Activated CD4-positive, alpha-beta T cell treated with anti-CD3 and anti-CD28 coated beads for 36 hours (primary cell): ENCODE measurements around the gene RBL1. TPM values are rescaled to one million over a fixed set of nuclear protein-coding genes. Genes with fewer than 3 reads are reported as not detected.
"Not testable (repeated sequence)": the region's sequence is repeated elsewhere in the genome, so short reads cannot be mapped to it uniquely, and the experiment has no call there.

Experiments used
- ATAC-seq: fragments of 200-7000 bp; cut with Tn5 transposase; one replicate; pipeline ENCODE4 v1.10.0; 2021; ENCODE audit warnings: mild to moderate bottlenecking, moderate library complexity
- CTCF ChIA-PET: fragments of 350-600 bp; sonication (Branson Sonifier 250); formaldehyde crosslinking; loops from one replicate; lab custom pipeline; 2021; ENCODE audit warnings: antibody characterized with exemption; lab: Charles Lee
- POLR2A ChIA-PET: fragments of 350-600 bp; sonication (Branson Sonifier 250); formaldehyde crosslinking; loops from one replicate; lab custom pipeline; 2021; ENCODE audit warnings: antibody characterized with exemption, inconsistent platforms; lab: Charles Lee
- DNase-seq: peaks from one replicate; pipeline ENCODE4 v3.0.0-alpha.2; 2020
- H3K27ac Mint-ChIP-seq: one replicate; pipeline ENCODE4 v1.8.0; 2021; ENCODE audit warnings: mixed read lengths
- H3K27me3 Mint-ChIP-seq: one replicate; pipeline ENCODE4 v1.8.0; 2021; ENCODE audit warnings: mixed read lengths
- H3K36me3 Mint-ChIP-seq: one replicate; pipeline ENCODE4 v1.8.0; 2021; ENCODE audit warnings: low read depth, mixed read lengths
- H3K4me1 Mint-ChIP-seq: one replicate; pipeline ENCODE4 v1.8.0; 2021; ENCODE audit warnings: mixed read lengths
- H3K4me3 Mint-ChIP-seq: one replicate; pipeline ENCODE4 v1.8.0; 2021; ENCODE audit warnings: mild to moderate bottlenecking, moderate library complexity, mixed read lengths
- H3K9me3 Mint-ChIP-seq: one replicate; pipeline ENCODE4 v1.8.0; 2021; ENCODE audit warnings: low read depth, mixed read lengths
- intact Hi-C, 2 experiments: fragments of 100-400 bp; cut with DNase I in 1 of 2; cut with micrococcal nuclease in 1 of 2; formaldehyde crosslinking; loops; one replicate each; pipeline versions ENCODE4 v1.14.2 to v1.15.1; 2022 to 2024; cut with DNase I, micrococcal nuclease
- total RNA-seq, 2 experiments: library from RNA; stranded (reverse); gene quantifications; one replicate each; pipeline ENCODE4 v1.2.3, GENCODE V29; 2021

RBL1 gene
- total RNA-seq, 2 experiments from 2014 or later = 39.5 to 43.2 TPM

GRCh38 chr20:37072293-37073196 is 23.3 kb downstream of the RBL1 start:
- DNase-seq (no peak), ATAC-seq (no peak)
- H3K36me3 Mint-ChIP-seq = peaks cover 35% of the 10 kb centered on the region
- H3K4me3 Mint-ChIP-seq = no peak overlapping the region
- ChIA-PET CTCF (interaction anchor here (1.0 to 1.3 kb wide), 3 partner anchors 23 to 123 kb away, joined by 3 read pairs; no protein-coding TSS in a partner anchor), POLR2A (no interaction called here)
- H3K4me1 Mint-ChIP-seq = peaks cover 34% of the 10 kb centered on the region
- peak overlapping the region; percentile 6 for H3K27ac Mint-ChIP-seq
- no peaks in the 10 kb centered on the region for H3K9me3 Mint-ChIP-seq
- intact Hi-C loops = no loop called here
- no peaks in the 10 kb centered on the region for H3K27me3 Mint-ChIP-seq

- CTCF ChIA-PET = interaction anchor here (1.0 to 1.3 kb wide), 2 partner anchors 28 to 124 kb away, joined by 3 read pairs; no protein-coding TSS in a partner anchor
- peaks cover 37% of the 10 kb centered on the region for H3K36me3 Mint-ChIP-seq
- intact Hi-C loops = no loop called here
These were observed 24.3 kb downstream of the RBL1 start for GRCh38 chr20:37071481-37071911.

GRCh38 chr20:37069563-37069962 is 26.2 kb downstream of the RBL1 start:
- Mint-ChIP-seq H3K4me1 (peaks cover 31% of the 10 kb centered on the region), H3K36me3 (peaks cover 39% of the 10 kb centered on the region)
- H3K27me3 Mint-ChIP-seq, CTCF ChIA-PET, H3K9me3 Mint-ChIP-seq, ATAC-seq, H3K27ac Mint-ChIP-seq, intact Hi-C loops, DNase-seq, H3K4me3 Mint-ChIP-seq, POLR2A ChIA-PET: not testable (repeated sequence)

More at GRCh38 chr20:37071481-37071911, 24.3 kb downstream of the RBL1 start:
- H3K27ac Mint-ChIP-seq = peak overlapping the region; percentile 49
- POLR2A ChIA-PET = interaction anchor here (1.2 kb wide), 1 partner anchor 12 kb away, joined by 4 read pairs; no protein-coding TSS in a partner anchor
- H3K4me3 Mint-ChIP-seq = peak overlapping the region; percentile 12
- ATAC-seq (peak; percentile 93), DNase-seq (peak; percentile 52)
- no peaks in the 10 kb centered on the region for H3K9me3 Mint-ChIP-seq
- peaks cover 32% of the 10 kb centered on the region for H3K4me1 Mint-ChIP-seq
- H3K27me3 Mint-ChIP-seq = no peaks in the 10 kb centered on the region

- DNase-seq (no peak), ATAC-seq (no peak)
- peak overlapping the region; percentile 10 for H3K27ac Mint-ChIP-seq
- H3K4me3 Mint-ChIP-seq = no peak overlapping the region
- POLR2A ChIA-PET = no interaction called here
- CTCF ChIA-PET = no interaction called here
- H3K36me3 Mint-ChIP-seq = peaks cover 36% of the 10 kb centered on the region
- H3K4me1 Mint-ChIP-seq = peaks cover 5% of the 10 kb centered on the region
- no peaks in the 10 kb centered on the region for H3K9me3 Mint-ChIP-seq
- intact Hi-C loops = no loop called here
- no peaks in the 10 kb centered on the region for H3K27me3 Mint-ChIP-seq
These were observed 29.6 kb downstream of the RBL1 start for GRCh38 chr20:37066168-37066567.

GRCh38 chr20:37055276-37055675 is 40.5 kb downstream of the RBL1 start:
- ATAC-seq = no peak
- DNase-seq = no peak
- POLR2A ChIA-PET = no interaction called here
- Mint-ChIP-seq H3K27ac (no peak overlapping the region), H3K36me3 (peaks cover 66% of the 10 kb centered on the region), H3K4me1 (no peaks in the 10 kb centered on the region), H3K27me3 (no peaks in the 10 kb centered on the region), H3K4me3 (no peak overlapping the region), H3K9me3 (no peaks in the 10 kb centered on the region)
- CTCF ChIA-PET = no interaction called here
- intact Hi-C loops = no loop called here

- ATAC-seq (no peak), DNase-seq (no peak)
- Mint-ChIP-seq H3K36me3 (peaks cover 65% of the 10 kb centered on the region), H3K27me3 (no peaks in the 10 kb centered on the region), H3K9me3 (no peaks in the 10 kb centered on the region), H3K27ac (no peak overlapping the region), H3K4me1 (peaks cover under 1% of the 10 kb centered on the region), H3K4me3 (no peak overlapping the region)
- CTCF ChIA-PET = interaction anchor here (1.0 kb wide), 1 partner anchor 43 kb away, joined by 3 read pairs; no protein-coding TSS in a partner anchor
- POLR2A ChIA-PET = no interaction called here
- intact Hi-C loops = no loop called here
These were observed 42.4 kb downstream of the RBL1 start for GRCh38 chr20:37053230-37053950.

- DNase-seq (peak; percentile 45), ATAC-seq (peak; percentile 82)
- peaks cover 34% of the 10 kb centered on the region for H3K4me1 Mint-ChIP-seq
- H3K27me3 Mint-ChIP-seq = no peaks in the 10 kb centered on the region
- H3K27ac Mint-ChIP-seq = peak overlapping the region; percentile 88
- CTCF ChIA-PET = interaction anchor here (0.7 to 1.1 kb wide), 2 partner anchors 18 to 28 kb away, joined by 3 read pairs; no protein-coding TSS in a partner anchor
- peaks cover 74% of the 10 kb centered on the region for H3K36me3 Mint-ChIP-seq
- intact Hi-C loops = loop anchor here in 1 of 2 experiments (2.0 kb wide), 1 partner anchor 20 kb away; no protein-coding TSS in a partner anchor
- H3K9me3 Mint-ChIP-seq = no peaks in the 10 kb centered on the region
- POLR2A ChIA-PET = interaction anchor here (0.6 to 1.1 kb wide), 5 partner anchors 52 to 1917 kb away, joined by 3 to 9 read pairs (median 4); partner anchors contain the start of gene BPI
- H3K4me3 Mint-ChIP-seq = peak overlapping the region; percentile 54
These were observed 52.5 kb downstream of the RBL1 start for GRCh38 chr20:37042986-37043972.

- Mint-ChIP-seq H3K4me1 (peaks cover 22% of the 10 kb centered on the region), H3K36me3 (peaks cover 69% of the 10 kb centered on the region)
- CTCF ChIA-PET = interaction anchor here (1.1 kb wide), 2 partner anchors 11 to 120 kb away, joined by 3 read pairs; no protein-coding TSS in a partner anchor
- H3K9me3 Mint-ChIP-seq, DNase-seq, H3K27ac Mint-ChIP-seq, ATAC-seq, H3K27me3 Mint-ChIP-seq, H3K4me3 Mint-ChIP-seq, intact Hi-C loops, POLR2A ChIA-PET: not testable (repeated sequence)
These were observed 56.4 kb downstream of the RBL1 start for GRCh38 chr20:37039366-37039765.

GRCh38 chr20:37032077-37032476 is 63.7 kb downstream of the RBL1 start:
- POLR2A ChIA-PET = no interaction called here
- Mint-ChIP-seq H3K27ac (no peak overlapping the region), H3K4me1 (no peaks in the 10 kb centered on the region), H3K4me3 (no peak overlapping the region), H3K9me3 (peaks cover 3% of the 10 kb centered on the region), H3K27me3 (no peaks in the 10 kb centered on the region), H3K36me3 (peaks cover 69% of the 10 kb centered on the region)
- intact Hi-C loops = no loop called here
- ATAC-seq (no peak), DNase-seq (no peak)
- CTCF ChIA-PET = no interaction called here

GRCh38 chr20:37020636-37021035 is 75.2 kb downstream of the RBL1 start:
- CTCF ChIA-PET = no interaction called here
- no peak overlapping the region for H3K4me3 Mint-ChIP-seq
- POLR2A ChIA-PET = no interaction called here
- DNase-seq (no peak), ATAC-seq (no peak)
- H3K27ac Mint-ChIP-seq = no peak overlapping the region
- intact Hi-C loops = no loop called here
- H3K9me3 Mint-ChIP-seq = no peaks in the 10 kb centered on the region
- H3K36me3 Mint-ChIP-seq = peaks cover 61% of the 10 kb centered on the region
- H3K4me1 Mint-ChIP-seq = peaks cover 23% of the 10 kb centered on the region
- no peaks in the 10 kb centered on the region for H3K27me3 Mint-ChIP-seq
